22Rv1 (cell line): ENCODE results near the gene SLC39A11.

ENCODE experiments used
- ZFX ChIP-seq: fragments of 450-650 bp; IDR thresholded peaks from 2 replicates; pipeline ENCODE4 v1.6.1; 2017; ENCODE audit warnings: antibody characterized with exemption, borderline replicate concordance
- TF ChIP-seq, protein P1 (sequence below): fragments of 450-650 bp; IDR thresholded peaks from 2 replicates; pipeline ENCODE4 v1.5.1; 2017; ENCODE audit warnings: mild to moderate bottlenecking

DNA sequence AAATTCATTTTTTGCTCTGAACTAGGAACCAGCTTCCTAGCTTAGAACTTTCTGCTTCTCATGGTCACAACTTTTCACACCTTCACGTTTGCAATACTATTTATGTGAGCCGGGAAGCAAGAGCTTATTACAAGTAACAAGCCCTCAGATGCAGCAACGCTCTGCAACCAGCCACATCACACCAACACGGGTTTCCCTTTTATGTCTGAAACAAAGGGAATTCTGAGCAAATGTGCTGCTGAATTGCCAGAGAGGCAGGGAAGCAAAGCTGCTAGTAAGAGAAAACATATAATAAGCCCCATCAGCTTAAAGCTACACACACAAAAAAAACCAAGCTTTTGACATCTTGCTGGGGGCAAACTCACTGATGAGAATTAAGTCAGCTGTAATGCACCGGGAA lies 122.2 kb downstream of the SLC39A11 start:
- TF ChIP-seq, protein P1, sequence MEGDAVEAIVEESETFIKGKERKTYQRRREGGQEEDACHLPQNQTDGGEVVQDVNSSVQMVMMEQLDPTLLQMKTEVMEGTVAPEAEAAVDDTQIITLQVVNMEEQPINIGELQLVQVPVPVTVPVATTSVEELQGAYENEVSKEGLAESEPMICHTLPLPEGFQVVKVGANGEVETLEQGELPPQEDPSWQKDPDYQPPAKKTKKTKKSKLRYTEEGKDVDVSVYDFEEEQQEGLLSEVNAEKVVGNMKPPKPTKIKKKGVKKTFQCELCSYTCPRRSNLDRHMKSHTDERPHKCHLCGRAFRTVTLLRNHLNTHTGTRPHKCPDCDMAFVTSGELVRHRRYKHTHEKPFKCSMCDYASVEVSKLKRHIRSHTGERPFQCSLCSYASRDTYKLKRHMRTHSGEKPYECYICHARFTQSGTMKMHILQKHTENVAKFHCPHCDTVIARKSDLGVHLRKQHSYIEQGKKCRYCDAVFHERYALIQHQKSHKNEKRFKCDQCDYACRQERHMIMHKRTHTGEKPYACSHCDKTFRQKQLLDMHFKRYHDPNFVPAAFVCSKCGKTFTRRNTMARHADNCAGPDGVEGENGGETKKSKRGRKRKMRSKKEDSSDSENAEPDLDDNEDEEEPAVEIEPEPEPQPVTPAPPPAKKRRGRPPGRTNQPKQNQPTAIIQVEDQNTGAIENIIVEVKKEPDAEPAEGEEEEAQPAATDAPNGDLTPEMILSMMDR: no peak
- TF ChIP-seq ZFX: no peak
